AG09309 (cell line): ENCODE measurements around the gene EPHB1.
"Not testable (repeated sequence)": the region's sequence is repeated elsewhere in the genome, so short reads cannot be mapped to it uniquely, and the experiment has no call there.

ENCODE experiments used
- DNase-seq: peaks from one replicate; pipeline ENCODE4 v3.0.0-alpha.2; 2010; ENCODE audit warnings: low read depth
- H3K4me3 ChIP-seq: 2 replicates; pipeline ENCODE4 v1.5.1; 2011; ENCODE audit warnings: mild to moderate bottlenecking, low read depth, low read length, moderate library complexity; ENCODE audit not compliant: control insufficient read depth
- CTCF ChIP-seq: IDR thresholded peaks from 2 replicates; pipeline ENCODE4 v1.5.1; 2011; ENCODE audit warnings: mild to moderate bottlenecking, low read depth, low read length, inconsistent platforms; ENCODE audit not compliant: insufficient read depth, control insufficient read depth; ENCODE audit errors: missing control alignments

The EPHB1 gene

GRCh38 chr3:135038186-135038585 is 243.1 kb downstream of the EPHB1 start:
- TF ChIP-seq CTCF, result no peak
- no peak for DNase-seq
- no peak overlapping the region for H3K4me3 ChIP-seq

GRCh38 chr3:135039536-135039935 is 244.5 kb downstream of the EPHB1 start:
- not testable (repeated sequence) for DNase-seq, H3K4me3 ChIP-seq

GRCh38 chr3:135040321-135041240 is 245.5 kb downstream of the EPHB1 start:
- DNase-seq, result no peak
- TF ChIP-seq CTCF, result no peak
- H3K4me3 ChIP-seq, result no peak overlapping the region

- DNase-seq, result no peak
- no peak overlapping the region for H3K4me3 ChIP-seq
- no peak for TF ChIP-seq CTCF
Measured at GRCh38 chr3:135041601-135042000, 246.5 kb downstream of the EPHB1 start.

- TF ChIP-seq CTCF, result no peak
- H3K4me3 ChIP-seq, result no peak overlapping the region
- no peak for DNase-seq
Measured at GRCh38 chr3:135047061-135047460, 252.0 kb downstream of the EPHB1 start.

GRCh38 chr3:135050536-135050935 is 255.5 kb downstream of the EPHB1 start:
- H3K4me3 ChIP-seq, result no peak overlapping the region
- no peak for TF ChIP-seq CTCF
- no peak for DNase-seq

- DNase-seq, result no peak
- H3K4me3 ChIP-seq, result no peak overlapping the region
- no peak for TF ChIP-seq CTCF
Measured at GRCh38 chr3:135051409-135051973, 256.4 kb downstream of the EPHB1 start.
